ENCODE measurements around the gene SH2D3C.

The SH2D3C gene, protein sequence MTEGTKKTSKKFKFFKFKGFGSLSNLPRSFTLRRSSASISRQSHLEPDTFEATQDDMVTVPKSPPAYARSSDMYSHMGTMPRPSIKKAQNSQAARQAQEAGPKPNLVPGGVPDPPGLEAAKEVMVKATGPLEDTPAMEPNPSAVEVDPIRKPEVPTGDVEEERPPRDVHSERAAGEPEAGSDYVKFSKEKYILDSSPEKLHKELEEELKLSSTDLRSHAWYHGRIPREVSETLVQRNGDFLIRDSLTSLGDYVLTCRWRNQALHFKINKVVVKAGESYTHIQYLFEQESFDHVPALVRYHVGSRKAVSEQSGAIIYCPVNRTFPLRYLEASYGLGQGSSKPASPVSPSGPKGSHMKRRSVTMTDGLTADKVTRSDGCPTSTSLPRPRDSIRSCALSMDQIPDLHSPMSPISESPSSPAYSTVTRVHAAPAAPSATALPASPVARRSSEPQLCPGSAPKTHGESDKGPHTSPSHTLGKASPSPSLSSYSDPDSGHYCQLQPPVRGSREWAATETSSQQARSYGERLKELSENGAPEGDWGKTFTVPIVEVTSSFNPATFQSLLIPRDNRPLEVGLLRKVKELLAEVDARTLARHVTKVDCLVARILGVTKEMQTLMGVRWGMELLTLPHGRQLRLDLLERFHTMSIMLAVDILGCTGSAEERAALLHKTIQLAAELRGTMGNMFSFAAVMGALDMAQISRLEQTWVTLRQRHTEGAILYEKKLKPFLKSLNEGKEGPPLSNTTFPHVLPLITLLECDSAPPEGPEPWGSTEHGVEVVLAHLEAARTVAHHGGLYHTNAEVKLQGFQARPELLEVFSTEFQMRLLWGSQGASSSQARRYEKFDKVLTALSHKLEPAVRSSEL

DNA sequence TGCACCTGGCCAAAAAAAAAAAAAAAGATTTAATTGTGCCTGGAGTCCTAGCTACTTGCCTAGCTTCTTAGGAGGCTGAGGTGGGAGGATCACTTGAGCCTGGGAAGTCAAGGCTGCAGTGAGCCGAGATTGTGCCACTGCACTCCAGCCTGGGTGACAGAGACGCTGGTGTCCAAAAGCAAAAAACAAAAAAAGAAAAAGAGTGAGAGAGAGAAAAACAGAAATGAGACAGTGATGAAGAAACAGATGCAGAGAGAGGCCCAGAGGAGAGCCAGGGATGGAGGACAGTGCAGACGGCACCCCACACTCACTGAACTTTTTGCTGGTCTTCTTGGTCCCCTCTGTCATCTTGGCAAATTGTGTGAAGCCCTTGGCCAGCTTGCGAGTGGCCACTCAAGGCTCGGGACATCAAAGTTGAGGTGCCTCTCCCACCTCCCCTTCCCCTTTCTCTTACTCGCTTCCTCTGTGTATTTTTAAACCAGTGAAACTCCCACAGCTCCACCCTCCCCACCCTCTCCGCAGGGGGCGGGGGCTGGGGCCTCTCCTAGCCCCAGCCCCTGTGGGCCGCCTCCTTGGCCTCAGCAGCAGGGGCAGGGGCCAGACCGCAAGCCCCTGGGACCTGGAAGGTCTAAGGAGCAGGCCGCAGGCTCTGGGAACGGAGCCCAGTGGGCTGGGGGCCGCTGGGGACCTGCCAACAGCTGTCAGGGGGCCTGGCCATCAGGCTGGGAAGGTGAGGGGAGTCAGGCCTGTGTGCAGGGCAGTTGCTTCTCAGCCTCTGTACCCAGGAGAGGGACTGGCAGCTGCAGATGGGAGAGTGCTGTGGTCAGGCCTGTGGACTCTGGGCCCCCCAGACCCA is at the start of gene SH2D3C:
Gene SH2D3C, minus strand, starts transcription at position 387 of the 856 bp plus-strand sequence. Its CDS starts 39 bp downstream, at position 348.
- no peak for DNase-seq
- intact Hi-C loops (cut with DNase I) = no loop called here

DNA sequence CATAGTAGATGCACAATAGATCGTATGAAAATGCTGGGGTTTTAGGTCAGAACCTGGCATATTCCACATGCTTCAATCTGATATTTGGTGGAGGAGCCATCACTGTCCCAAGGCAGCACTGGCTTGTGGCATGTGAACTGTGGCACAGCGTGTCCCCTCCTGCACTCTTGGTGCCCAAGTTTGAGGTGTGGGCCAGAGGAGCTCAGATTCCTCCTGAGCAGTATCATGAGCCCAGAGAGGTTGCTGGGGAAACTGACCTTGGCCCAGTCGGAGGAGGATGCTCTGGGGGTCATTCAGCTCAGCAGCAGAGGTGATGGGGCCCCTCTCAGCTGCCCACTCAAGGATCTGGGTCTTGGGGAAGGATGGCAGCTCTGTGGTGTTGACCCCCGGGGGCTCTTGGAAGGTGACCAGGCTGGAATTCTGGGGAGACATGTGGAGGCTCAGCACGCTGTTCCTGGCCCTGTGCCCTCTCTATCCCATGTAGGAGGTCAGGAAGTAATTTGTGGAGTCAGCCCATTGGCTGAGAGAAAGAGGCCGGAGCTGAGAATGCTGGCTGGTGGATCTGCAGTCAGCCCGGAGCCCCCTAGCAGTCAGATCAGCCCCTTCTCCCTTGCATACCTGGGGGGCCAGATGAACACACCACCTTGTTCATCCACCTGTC is 47.9 kb upstream of the SH2D3C start:
- DNase-seq = peak in 1 of 10 donors; percentile 62
- intact Hi-C loops (cut with DNase I) = no loop called here

DNA sequence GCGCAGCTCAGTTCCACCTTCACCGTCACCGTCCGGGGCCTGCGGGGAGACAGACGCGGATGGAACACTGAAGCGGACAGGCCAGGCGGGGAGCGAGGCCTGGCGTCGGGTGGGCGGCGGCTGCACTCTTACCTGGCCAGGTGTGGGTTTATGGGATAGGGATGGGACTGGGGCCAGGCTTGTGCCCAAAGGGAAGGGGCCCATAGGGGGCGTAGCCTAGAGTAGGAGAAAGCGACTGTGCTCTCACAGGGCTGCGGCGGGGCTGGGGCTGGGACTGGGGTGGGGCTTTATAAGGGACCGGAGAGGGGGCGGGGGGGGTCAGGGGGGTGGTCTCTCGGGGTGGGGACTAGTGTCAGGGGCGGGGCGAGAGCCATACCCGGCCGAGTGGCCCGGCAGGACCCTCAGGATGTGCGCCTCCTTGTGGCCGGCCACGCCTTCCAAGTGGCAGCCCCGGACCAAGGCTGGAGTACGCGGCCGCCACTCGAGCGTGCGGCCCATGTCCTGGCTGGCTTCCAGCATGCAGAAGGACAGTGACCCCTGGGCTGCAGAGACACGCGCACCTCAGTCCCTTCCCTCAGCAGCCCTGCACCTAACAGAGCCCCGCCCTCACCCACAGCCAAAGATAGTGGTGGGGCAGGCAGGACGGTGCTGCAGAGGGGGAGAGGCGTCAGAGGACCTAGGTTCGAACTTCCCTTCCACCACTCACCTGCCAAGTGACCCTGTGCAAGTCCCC is 47.0 kb upstream of the SH2D3C start:
- peak in 3 of 10 donors; percentile 29 to 58 (median 38) for DNase-seq
- intact Hi-C loops (cut with DNase I) = no loop called here

DNA sequence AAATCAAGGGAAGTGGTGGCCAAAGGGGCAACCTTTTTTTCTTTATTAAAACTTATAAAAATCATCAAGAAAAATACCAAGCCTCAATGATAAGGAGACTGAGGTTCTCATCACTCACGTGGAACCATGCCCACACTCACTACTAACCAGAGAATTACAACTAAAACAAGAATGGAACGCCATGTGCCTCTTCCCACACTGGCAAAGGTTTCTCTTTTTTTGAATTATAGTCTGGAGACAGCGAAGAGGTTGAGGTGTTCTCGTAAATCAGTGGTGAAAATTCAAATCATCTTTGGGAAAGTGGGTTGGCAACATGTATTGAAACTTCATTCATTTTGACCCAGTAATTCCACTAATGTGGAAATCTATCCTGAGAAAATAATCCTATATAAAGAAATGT is 43.6 kb upstream of the SH2D3C start:
- intact Hi-C loops (cut with DNase I) = no loop called here
- no peak for DNase-seq

DNA sequence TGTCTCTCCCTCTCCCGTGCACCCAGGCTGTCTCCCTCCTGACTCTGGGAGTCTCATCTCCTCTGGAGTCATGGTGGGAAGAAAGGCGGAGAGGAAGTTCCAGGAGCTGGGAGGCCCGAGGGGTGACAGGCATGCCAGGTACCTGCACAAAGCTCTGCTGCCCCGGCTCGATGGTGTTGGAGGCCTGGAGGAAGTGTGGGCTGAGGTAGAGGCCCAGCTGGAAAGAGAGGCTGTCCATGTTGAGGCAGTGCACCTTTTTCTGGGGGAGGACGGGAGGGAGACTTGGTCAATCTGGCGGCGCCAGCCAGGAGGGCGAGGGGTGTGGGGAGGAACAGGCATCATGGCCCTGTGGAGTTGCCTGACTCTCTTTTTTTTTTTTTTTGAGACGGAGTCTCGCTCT is 40.1 kb upstream of the SH2D3C start:
- intact Hi-C loops (cut with DNase I) = no loop called here
- no peak for DNase-seq

DNA sequence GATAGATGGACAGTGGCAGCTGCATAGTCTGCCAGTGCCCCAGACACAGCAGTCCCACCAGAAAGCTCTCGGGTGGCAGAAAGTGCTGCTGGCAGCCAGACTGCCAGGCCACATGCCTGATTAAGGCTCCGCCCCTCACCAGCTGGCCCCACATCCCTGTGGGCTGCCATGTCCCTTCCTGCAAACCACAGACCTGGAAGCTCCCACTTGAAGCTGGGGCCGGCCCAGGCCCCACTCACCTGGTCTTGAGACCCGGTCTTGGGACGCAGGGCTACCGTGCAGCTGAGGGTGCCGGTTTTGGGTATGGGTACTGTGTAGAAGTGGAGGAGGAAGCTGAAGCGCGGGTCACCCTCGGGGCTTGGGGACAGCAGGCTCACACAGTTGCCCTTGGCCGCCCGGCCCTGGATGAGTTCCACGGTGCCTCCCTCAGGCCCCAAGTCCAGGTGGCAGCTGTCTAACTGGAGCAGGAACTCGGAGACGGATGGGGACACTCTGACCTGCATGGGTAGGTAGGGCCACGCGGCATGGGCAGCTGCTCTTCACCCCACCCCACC is 39.5 kb upstream of the SH2D3C start:
- DNase-seq = no peak
- intact Hi-C loops (cut with DNase I) = no loop called here

DNA sequence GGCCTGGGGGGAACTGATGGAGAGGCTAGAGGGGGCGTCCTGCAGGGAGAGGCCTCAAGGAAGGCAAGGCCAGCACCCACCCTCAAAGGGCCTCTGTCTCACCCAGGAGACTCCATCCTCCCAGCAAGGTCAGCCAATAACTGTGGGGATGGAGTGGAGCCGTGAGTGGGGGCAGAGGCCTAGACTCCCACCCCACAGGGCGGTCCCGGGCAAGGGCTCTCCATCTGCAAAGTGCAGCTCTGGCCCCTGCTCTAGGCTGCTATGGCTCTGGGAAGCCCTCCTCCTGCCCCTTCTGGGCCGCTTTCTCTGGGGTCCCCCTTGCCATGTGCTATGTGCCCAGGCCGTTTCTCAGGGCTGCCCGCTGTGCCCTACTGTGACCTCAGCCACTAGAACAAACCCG is 38.3 kb upstream of the SH2D3C start:
- no peak for DNase-seq
- intact Hi-C loops (cut with DNase I) = no loop called here

DNA sequence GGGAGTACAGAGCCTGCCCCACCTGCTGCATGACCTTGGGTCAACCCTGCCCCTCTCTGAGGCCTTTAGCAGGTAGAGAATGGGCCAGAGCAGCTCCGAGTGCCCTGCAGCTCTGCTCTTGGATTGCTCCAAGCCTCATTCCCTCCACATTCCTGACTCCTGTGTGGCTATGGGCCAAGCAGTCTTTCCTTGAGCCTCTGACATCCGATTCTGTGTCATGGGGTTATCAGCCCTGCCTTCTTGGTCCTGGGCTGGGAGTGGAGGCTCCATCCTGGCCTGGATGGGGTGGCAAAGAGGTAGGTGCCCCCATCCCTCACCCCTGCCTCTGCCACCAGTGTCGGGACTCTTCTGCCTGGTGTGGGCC is 37.9 kb upstream of the SH2D3C start:
- no peak for DNase-seq
- intact Hi-C loops (cut with DNase I) = no loop called here

DNA sequence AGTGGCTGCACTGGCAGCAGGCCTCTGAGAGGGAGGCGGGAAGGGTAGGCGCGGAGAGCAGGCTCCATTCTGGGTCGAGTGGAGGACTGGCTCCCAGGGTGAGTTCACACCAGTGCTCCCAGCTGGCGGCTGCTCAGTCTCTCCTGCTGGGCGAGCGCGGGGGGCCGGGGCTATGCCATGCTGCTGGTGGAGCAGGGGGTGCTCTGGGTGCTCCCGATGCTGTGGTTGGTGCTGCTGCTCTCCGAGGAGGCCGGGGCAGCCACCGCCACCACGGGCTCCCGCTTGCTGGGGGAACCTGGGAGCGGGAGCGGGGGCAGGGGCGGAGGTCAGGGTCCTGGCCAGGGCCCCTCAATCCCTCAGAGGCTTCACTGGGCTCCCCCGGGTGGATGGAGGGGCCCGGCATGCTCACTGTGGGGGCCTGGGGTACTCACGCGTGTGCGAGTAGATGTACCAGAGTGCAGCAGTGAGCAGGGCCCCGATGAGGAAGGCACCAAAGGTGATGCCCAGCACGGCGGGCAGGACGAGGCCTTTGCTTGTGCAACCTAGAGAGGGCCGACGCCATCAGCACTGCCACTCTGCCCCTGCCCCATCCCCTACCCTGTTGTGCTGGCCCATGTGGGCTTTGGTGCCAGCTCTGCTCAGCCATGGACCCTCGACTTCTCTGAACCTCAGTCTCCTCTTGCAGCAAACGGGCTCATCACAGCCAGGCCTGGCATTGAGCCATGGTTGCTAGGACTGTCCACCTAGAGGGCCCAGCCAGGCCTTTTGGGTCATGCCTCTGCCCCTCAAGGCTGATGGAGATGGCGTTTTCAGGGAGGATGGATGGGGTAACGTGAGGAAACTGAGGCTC is 37.3 kb upstream of the SH2D3C start:
- no peak for DNase-seq
- intact Hi-C loops (cut with DNase I) = no loop called here

DNA sequence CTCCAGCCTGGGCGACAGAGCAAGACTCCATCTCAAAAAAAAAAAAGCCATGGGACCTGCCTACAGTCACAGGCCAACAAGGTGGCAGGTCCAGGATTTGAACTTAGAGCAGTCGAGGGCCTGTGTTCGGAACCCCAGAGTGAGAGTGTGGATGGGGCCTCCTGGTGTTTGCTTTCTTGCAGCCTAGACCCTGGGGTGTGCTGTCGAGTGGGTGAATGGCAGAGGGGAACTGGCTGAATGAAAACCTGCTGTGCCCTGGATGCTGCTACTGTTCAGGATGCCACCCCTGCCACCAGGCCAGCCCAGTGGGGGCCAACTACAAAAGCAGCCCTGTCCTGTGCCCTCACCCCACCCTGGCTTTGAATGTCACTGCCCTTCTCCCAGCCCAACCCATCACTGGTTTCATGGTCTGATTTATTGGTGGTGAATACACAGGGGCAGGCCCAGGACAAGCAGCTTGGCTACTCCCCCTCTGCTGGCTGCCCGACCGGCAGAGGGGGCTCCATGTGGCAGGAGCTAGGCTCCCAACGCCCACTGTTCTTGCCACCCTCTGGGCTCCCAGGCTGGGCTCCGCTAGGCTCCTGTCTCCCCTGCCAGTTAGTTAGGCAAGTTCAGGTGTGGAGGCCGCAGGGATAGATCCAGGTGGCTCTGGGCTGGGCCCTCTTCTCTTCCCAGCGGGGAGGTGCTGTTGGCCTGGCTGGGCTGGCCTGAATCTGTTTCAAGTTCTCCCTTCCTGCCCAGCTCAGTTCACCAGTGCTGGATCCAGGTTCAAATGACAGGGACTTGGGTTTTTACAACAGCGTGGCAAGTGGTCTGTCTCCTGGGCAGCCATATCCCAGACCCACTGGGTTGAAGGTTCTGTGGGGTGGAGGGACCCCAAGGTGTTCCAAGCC is 36.4 kb upstream of the SH2D3C start:
- DNase-seq = no peak

DNA sequence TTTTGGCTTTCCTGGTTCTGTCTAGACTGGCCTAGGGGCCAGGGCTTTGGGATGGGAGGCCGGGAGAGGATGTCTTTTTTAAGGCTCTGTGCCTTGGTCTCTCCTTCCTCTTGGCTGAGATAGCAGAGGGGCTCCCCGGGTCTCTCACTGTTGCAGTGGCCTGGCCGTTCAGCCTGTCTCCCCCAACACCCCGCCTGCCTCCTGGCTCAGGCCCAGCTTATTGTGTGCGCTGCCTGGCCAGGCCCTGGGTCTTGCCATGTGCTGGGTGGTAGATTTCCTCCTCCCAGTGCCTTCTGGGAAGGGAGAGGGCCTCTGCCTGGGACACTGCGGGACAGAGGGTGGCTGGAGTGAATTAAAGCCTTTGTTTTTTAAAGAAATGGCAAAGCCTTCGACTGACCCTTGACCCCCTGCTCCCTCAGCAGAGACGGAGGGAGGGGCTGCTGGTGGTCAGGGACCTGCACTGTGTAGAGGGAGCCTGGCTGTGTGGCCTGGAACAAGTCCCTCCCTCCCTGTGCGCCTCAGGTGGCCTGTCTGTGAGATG is 35.3 kb upstream of the SH2D3C start:
- DNase-seq = no peak
- intact Hi-C loops (cut with DNase I) = no loop called here

More for the DNA sequence above, 36.4 kb upstream of the SH2D3C start:
- intact Hi-C loops (cut with DNase I) = no loop called here

DNA sequence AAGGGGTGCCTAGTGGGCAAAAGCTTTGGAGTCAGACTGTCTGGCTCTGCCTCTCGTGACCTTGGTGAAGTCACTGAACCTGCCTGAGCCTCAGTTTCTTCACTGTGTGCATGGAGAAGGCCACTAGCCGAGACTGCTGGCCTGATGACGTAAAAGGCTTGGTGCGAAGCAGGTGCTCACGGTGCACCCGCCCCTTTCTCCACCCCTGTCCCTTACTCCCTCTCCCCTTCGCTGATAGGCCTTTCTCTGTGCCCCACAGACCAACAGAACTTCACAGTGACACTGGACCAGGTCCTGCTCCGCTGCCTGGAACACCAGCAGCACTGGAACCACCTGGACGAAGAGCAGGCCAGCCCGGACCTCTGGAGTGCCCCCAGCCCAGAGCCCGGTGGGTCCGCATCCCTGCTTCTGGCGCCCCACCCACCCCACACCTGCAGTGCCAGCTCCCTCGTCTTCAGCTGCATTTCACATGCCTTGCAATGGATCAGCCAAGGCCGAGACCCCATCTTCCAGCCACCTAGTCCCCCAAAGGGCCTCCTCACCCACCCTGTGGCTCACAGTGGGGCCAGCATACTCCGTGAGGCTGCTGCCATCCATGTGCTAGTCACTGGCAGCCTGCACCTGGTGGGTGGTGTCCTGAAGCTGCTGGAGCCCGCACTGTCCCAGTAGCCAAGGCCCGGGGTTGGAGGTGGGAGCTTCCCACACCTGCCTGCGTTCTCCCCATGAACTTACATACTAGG is 34.6 kb upstream of the SH2D3C start:
- DNase-seq = no peak
- intact Hi-C loops (cut with DNase I) = no loop called here

DNA sequence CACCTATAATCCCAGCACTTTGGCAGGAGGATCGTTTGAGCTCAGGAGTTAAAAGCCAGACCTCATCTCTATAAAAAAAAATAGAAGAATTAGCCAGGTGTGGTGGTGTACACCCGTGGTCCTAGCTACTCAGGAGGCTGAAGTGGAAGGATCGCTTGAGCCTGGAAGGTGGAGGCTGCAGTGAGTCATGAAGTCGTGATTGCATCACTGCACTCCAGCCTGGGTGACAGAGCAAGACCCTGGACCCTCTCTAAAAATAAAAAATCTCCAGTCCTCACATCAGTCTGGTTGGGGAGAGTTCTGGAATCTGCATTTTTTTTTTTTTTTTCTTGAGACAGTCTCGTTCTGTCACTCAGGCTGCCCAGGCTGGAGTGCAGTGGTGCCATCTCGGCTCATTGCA is 33.5 kb upstream of the SH2D3C start:
- no peak for DNase-seq

DNA sequence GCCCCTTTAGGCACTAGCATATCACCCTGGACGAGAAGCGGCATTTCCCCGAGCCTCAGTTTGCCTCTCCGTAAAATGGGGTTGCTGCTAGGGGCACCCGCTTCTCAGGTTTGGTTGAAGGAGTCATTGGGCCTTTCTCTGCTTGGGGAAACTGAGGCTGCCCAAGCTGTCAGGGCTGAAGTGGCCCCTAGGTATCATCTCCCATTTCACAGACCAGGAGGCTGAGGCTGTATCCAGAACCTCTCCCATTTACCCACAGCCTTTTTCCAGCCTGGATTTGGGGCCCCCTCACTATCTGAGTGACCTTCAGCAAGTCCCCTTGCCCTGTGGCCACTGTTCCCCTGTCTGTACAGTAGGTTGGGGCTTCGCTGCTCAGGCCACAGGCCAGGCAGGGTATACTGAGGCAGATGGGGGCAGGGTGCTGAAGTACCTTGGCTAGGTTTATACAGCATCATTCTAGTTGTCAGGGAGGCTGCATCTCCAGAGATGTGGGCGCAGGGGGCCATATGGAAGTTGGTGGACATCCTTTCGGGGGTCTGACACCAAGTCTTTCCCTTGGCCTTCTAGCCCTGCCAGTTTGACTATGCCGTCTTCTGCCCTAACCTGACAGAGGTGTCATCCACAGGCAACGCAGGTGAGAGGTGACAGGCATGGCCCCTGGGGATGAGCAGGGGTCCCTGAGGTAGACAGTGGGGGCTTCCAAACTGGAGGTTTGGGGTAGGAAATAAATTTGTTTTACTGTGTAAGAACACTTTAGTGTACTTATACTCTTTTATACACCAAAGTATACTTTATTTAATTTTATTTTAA is 32.1 kb upstream of the SH2D3C start:
- no peak for DNase-seq
- intact Hi-C loops (cut with DNase I) = no loop called here

More for the DNA sequence above, 33.5 kb upstream of the SH2D3C start:
- intact Hi-C loops (cut with DNase I) = no loop called here

All from posterior cingulate gyrus (tissue), 11 donors.